WERI-Rb-1 (cell line): ENCODE measurements around the gene PRPS2.

Source experiments
- DNase-seq: peaks from one replicate; pipeline ENCODE4 v3.0.0-alpha.2; 2020
- H3K27ac ChIP-seq: fragments of 250-450 bp; sonication (Bioruptor Pico); 2 replicates; pipeline ENCODE4 v1.5.1; 2020; ENCODE audit warnings: mild to moderate bottlenecking, moderate library complexity
- H3K27me3 ChIP-seq: fragments of 250-450 bp; sonication (Bioruptor Pico); 2 replicates; pipeline ENCODE4 v1.5.1; 2021; ENCODE audit warnings: mild to moderate bottlenecking, low read depth, moderate library complexity; ENCODE audit not compliant: insufficient read depth, severe bottlenecking
- H3K36me3 ChIP-seq: fragments of 250-450 bp; sonication (Bioruptor Pico); 2 replicates; pipeline ENCODE4 v1.5.1; 2020; ENCODE audit warnings: mild to moderate bottlenecking, moderate library complexity
- H3K4me3 ChIP-seq: 2 replicates; pipeline ENCODE4 v1.5.1; 2011; ENCODE audit warnings: low read depth, mild to moderate bottlenecking, control low read depth, low read length
- H3K9me3 ChIP-seq: fragments of 250-450 bp; sonication (Bioruptor Pico); 2 replicates; pipeline ENCODE4 v1.5.1; 2021; ENCODE audit warnings: mild to moderate bottlenecking, moderate library complexity; ENCODE audit not compliant: severe bottlenecking
- CTCF ChIP-seq: IDR thresholded peaks from 2 replicates; pipeline ENCODE4 v1.5.1; 2011; ENCODE audit warnings: low read depth, mild to moderate bottlenecking, control low read depth, inconsistent platforms, low read length

Gene PRPS2

DNA sequence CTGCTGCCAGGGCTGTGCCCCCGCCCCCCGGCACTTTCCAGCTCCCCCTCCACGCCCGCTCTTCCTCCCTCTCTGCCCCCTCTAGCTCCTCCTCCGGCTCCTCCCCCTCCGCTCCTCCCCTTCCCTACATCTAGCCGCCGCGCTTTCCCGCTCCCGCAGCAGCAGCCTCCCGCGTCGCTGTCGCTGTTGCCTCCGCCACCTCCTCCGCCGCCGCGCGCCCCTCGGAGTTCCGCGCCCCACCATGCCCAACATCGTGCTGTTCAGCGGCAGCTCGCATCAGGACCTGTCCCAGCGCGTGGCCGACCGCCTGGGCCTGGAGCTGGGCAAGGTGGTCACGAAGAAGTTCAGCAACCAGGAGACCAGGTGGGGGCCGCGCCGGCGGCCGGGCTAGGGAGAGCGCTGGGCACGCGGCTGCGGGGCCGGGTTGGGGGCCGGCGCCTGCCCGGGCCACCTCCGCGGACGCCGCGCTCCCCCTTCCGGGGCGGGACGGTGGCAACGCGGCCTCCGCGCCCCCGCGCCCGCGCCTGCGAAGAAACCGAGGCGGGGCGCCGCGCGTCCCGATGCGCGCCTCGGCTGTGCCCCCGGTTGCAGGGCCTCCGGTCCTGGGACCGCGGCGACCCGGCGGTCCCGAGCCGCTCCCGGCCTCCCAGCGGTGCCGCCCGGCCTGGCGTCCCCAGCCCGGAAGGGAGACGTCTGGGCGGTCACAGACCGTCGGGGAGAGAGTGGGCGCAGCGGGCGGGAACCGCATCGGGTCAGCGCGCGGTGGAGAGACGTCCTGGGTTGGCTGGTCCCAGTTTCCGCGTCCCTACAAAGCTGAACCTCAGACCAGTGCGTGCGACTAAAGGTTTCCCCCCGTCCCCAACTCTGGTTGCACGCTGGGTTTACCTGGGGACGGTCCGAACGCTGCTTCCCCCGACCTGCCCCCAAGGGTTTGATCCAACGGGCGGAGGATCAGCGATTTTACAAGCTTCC is at the start of gene PRPS2:
TSS of gene PRPS2 (plus strand) at position 156 of the 972 bp plus-strand sequence. CDS start at position 242, 86 bp downstream.
- DNase-seq, result peak; percentile 75
- no peak within 1 kb of the TSS for H3K27ac ChIP-seq
- no peaks in the 10 kb centered on the region for H3K9me3 ChIP-seq
- no peaks in the 10 kb centered on the region; the same call in 1 of the 2 replicates for H3K36me3 ChIP-seq
- H3K4me3 ChIP-seq, result peak within 1 kb of the TSS; percentile 61
- no peak for TF ChIP-seq CTCF
- peaks cover 58% of the 10 kb centered on the region for H3K27me3 ChIP-seq

GRCh38 chrX:12741416-12741815 is 49.8 kb upstream of the PRPS2 start:
- Histone ChIP-seq H3K27me3 (peaks cover 72% of the 10 kb centered on the region), H3K36me3 (no peaks in the 10 kb centered on the region), H3K27ac (no peak overlapping the region), H3K4me3 (no peak overlapping the region), H3K9me3 (no peaks in the 10 kb centered on the region)
- no peak for DNase-seq
- no peak for TF ChIP-seq CTCF

DNA sequence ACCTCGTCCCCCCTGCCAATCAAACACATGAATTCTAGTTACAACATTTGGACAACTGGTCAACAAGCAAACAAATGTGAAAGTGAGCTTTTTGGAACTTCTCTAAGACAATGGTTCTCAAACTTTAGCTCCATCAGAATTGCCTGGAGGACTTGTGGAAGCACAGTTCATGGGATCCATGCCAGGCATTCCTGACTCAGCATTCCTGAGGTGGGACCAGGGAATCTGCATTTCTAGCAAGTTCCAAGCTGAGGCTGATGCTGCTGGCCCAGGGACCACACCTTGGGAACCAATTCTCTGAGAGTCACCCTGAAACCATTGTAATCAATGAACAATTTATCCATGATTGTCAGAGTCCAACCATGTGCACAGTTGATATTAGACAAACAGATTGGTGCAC is 43.8 kb upstream of the PRPS2 start:
- H3K4me3 ChIP-seq, result no peak overlapping the region
- no peak for DNase-seq
- H3K27me3 ChIP-seq, result peaks cover 60% of the 10 kb centered on the region
- no peak for TF ChIP-seq CTCF
- H3K9me3 ChIP-seq, result no peaks in the 10 kb centered on the region
- H3K27ac ChIP-seq, result no peak overlapping the region
- no peaks in the 10 kb centered on the region for H3K36me3 ChIP-seq

DNA sequence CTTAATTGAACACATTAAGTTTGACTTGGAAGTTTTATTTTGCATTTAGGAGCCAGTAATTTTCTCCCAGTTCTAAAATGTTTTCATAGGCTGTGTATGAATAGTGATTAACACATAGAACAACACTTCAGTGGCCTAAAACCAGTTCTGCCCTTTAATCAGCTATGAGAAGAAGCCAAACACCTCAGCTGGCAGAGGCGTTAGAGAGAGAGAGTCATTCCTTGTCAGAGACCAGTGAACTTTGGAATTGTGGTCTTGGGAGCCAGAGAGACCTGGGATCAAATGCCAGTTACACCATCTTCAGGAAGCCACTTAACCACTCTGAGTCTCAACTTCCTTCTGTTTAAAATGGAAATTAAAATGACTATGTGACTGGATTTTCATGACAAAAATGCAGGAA is 39.3 kb upstream of the PRPS2 start:
- H3K36me3 ChIP-seq, result no peaks in the 10 kb centered on the region
- TF ChIP-seq CTCF, result no peak

DNA sequence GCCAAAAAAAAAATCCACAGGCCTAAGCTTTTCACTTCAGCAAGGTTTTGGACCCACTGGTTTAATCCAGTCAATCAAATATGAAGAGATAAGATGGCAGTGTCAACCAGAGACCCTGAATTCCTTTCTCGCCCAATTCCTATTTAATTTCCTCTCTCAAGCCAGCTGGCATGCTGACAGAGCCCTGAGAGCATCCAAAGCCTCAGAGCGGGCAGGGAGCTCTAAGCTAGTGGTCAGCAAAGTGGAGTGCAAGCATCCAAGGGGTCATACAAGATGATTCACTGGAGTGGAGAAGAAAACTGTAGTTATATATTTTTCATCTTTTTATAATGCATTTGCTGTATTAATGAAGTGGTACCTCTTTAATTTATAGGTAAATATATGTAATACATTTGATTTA is 37.8 kb upstream of the PRPS2 start:
- no peaks in the 10 kb centered on the region for H3K36me3 ChIP-seq
- no peak for DNase-seq
- H3K27me3 ChIP-seq, result peaks cover 80% of the 10 kb centered on the region
- H3K4me3 ChIP-seq, result no peak overlapping the region
- no peaks in the 10 kb centered on the region for H3K9me3 ChIP-seq
- TF ChIP-seq CTCF, result no peak
- no peak overlapping the region for H3K27ac ChIP-seq

More for the DNA sequence above, 39.3 kb upstream of the PRPS2 start:
- H3K9me3 ChIP-seq, result no peaks in the 10 kb centered on the region
- H3K27ac ChIP-seq, result no peak overlapping the region
- H3K4me3 ChIP-seq, result no peak overlapping the region
- H3K27me3 ChIP-seq, result peaks cover 76% of the 10 kb centered on the region
- no peak for DNase-seq
